H1 (cell line): ENCODE measurements around the gene COL4A2. TPM values are rescaled to one million over a fixed set of nuclear protein-coding genes. Genes with fewer than 3 reads are reported as not detected.

ENCODE experiments used
- CTCF ChIA-PET: fragments of 300-600 bp; sonication (Branson Sonifier 250); formaldehyde crosslinking; loops from one replicate; lab custom pipeline; 2021; ENCODE audit not compliant: partially characterized antibody; lab: Charles Lee
- POLR2A ChIA-PET: fragments of 300-600 bp; sonication (Branson Sonifier 250); formaldehyde crosslinking; loops from one replicate; lab custom pipeline; 2021; ENCODE audit warnings: inconsistent platforms; ENCODE audit not compliant: partially characterized antibody; lab: Charles Lee
- DNase-seq, 2 experiments: peaks; one replicate each; pipeline versions ENCODE4 v3.0.0 to v3.0.0-alpha.2; 2010 to 2022; ENCODE audit warnings: low spot score in 2 of 2, low read depth in 1 of 2, mixed read lengths in 1 of 2
- FAIRE-seq: peaks from 2 replicates; lab custom pipeline; 2011; peaks lifted over from hg19 to GRCh38; lab: Jason Lieb, UNC
- H2AFZ ChIP-seq: 2 replicates; pipeline ENCODE4 v1.8.1; 2012; ENCODE audit warnings: low read length, inconsistent platforms
- H2AK5ac ChIP-seq: 2 replicates; pipeline ENCODE4 v1.6.1; 2013; ENCODE audit warnings: low read depth, low read length
- H2BK120ac ChIP-seq: replicated peaks from 2 replicates; pipeline ENCODE3; 2013; ENCODE audit warnings: low read depth, low read length, inconsistent platforms
- H2BK12ac ChIP-seq: 2 replicates; pipeline ENCODE4 v1.6.1; 2013; ENCODE audit warnings: low read depth, low read length
- H2BK15ac ChIP-seq: 2 replicates; pipeline ENCODE4 v1.6.1; 2013; ENCODE audit warnings: low read length
- H2BK20ac ChIP-seq: 2 replicates; pipeline ENCODE4 v1.6.1; 2013; ENCODE audit warnings: low read length
- H2BK5ac ChIP-seq: 2 replicates; pipeline ENCODE4 v1.6.1; 2013; ENCODE audit warnings: low read depth, low read length
- H3K14ac ChIP-seq: 2 replicates; pipeline ENCODE4 v1.6.1; 2013; ENCODE audit warnings: inconsistent platforms; ENCODE audit not compliant: insufficient read length
- H3K18ac ChIP-seq: 2 replicates; pipeline ENCODE4 v1.6.1; 2013; ENCODE audit warnings: low read length; ENCODE audit errors: extremely low read depth
- H3K23ac ChIP-seq: 2 replicates; pipeline ENCODE4 v1.6.1; 2013; ENCODE audit warnings: inconsistent platforms; ENCODE audit not compliant: insufficient read length
- H3K23me2 ChIP-seq: 2 replicates; pipeline ENCODE4 v1.6.1; 2013; ENCODE audit warnings: low read depth, low read length
- H3K27ac ChIP-seq: 2 replicates; pipeline ENCODE4 v1.6.1; 2011; ENCODE audit warnings: low read depth, low read length, inconsistent platforms
- H3K27me3 ChIP-seq, 4 experiments: replicated peaks in 1 of 4; 1 replicate in 1 of 4; 2 replicates in 3 of 4; pipeline versions ENCODE4 v1.6.1 to v1.8.1; 2011 to 2013; ENCODE audit warnings: low read length in 3 of 4, mild to moderate bottlenecking in 3 of 4, inconsistent platforms in 2 of 4, mixed read lengths in 2 of 4, moderate library complexity in 1 of 4; ENCODE audit not compliant: control insufficient read depth in 3 of 4, insufficient read depth in 3 of 4; ENCODE audit errors: extremely low read depth in 1 of 4
- H3K36me3 ChIP-seq, 4 experiments: 2 replicates each; pipeline versions ENCODE4 v1.6.1 to v1.8.1; 2011 to 2013; ENCODE audit warnings: mild to moderate bottlenecking in 4 of 4, low read length in 3 of 4, moderate library complexity in 2 of 4, control low read depth in 1 of 4, inconsistent platforms in 1 of 4; ENCODE audit not compliant: insufficient read depth in 4 of 4, control insufficient read depth in 2 of 4
- H3K4ac ChIP-seq: replicated peaks from 2 replicates; pipeline ENCODE3; 2013; ENCODE audit warnings: low read length, low read depth, mixed read lengths, inconsistent platforms; ENCODE audit not compliant: insufficient read length
- H3K4me1 ChIP-seq, 4 experiments: replicated peaks in 1 of 4; 1 replicate in 1 of 4; 2 replicates in 3 of 4; pipeline versions ENCODE4 v1.6.1 to v1.8.1; 2011 to 2013; ENCODE audit warnings: low read length in 3 of 4, inconsistent platforms in 2 of 4, mixed read lengths in 1 of 4; ENCODE audit not compliant: insufficient read depth in 4 of 4, control insufficient read depth in 3 of 4
- H3K4me2 ChIP-seq, 2 experiments: 2 replicates each; pipeline versions ENCODE4 v1.6.1 to v1.8.1; 2011 to 2013; ENCODE audit warnings: low read depth in 2 of 2, low read length in 2 of 2, control low read depth in 1 of 2, inconsistent platforms in 1 of 2, mild to moderate bottlenecking in 1 of 2; ENCODE audit not compliant: insufficient read depth in 1 of 2
- H3K4me3 ChIP-seq, 4 experiments: fragments of 200-600, 300-600 bp in 1 of 4; sonication (generic), shearing (Covaris generic), sonication (Bioruptor Twin) in 1 of 4; 2 replicates each; pipeline versions ENCODE4 v1.5.1 to v1.8.1; 2011 to 2016; ENCODE audit warnings: low read length in 4 of 4, low read depth in 3 of 4, control low read depth in 2 of 4, inconsistent platforms in 2 of 4, mild to moderate bottlenecking in 2 of 4, mixed read lengths in 1 of 4, moderate library complexity in 1 of 4; ENCODE audit not compliant: insufficient read depth in 2 of 4; ENCODE audit errors: extremely low read depth in 1 of 4
- H3K56ac ChIP-seq: replicated peaks from 2 replicates; pipeline ENCODE3; 2013; ENCODE audit warnings: low read depth, mild to moderate bottlenecking, mixed read lengths, low read length, inconsistent platforms; ENCODE audit not compliant: insufficient read length
- H3K79me1 ChIP-seq: 2 replicates; pipeline ENCODE4 v1.6.1; 2013; ENCODE audit warnings: low read depth, low read length, control low read depth
- H3K79me2 ChIP-seq, 2 experiments: 2 replicates each; pipeline versions ENCODE4 v1.6.1 to v1.8.1; 2012 to 2013; ENCODE audit warnings: low read length in 2 of 2, mild to moderate bottlenecking in 2 of 2, inconsistent platforms in 1 of 2; ENCODE audit not compliant: insufficient read depth in 2 of 2, control insufficient read depth in 1 of 2
- H3K9ac ChIP-seq, 4 experiments: replicated peaks in 1 of 4; 1 replicate in 1 of 4; 2 replicates in 3 of 4; pipeline versions ENCODE4 v1.6.1 to v1.8.1; 2011 to 2013; ENCODE audit warnings: low read depth in 3 of 4, low read length in 3 of 4, control low read depth in 2 of 4, mild to moderate bottlenecking in 2 of 4, moderate library complexity in 2 of 4, inconsistent platforms in 1 of 4; ENCODE audit errors: extremely low read depth in 1 of 4
- H3K9me3 ChIP-seq, 2 experiments: 2 replicates each; pipeline versions ENCODE4 v1.6.1 to v1.8.1; 2012 to 2013; ENCODE audit warnings: mild to moderate bottlenecking in 2 of 2, moderate library complexity in 2 of 2, control low read depth in 1 of 2, inconsistent platforms in 1 of 2, low read depth in 1 of 2, low read length in 1 of 2, mixed read lengths in 1 of 2; ENCODE audit not compliant: insufficient read depth in 2 of 2
- H4K20me1 ChIP-seq, 2 experiments: replicated peaks in 1 of 2; 2 replicates each; pipeline versions ENCODE3 to v1.8.1; 2011 to 2013; ENCODE audit warnings: inconsistent platforms in 2 of 2, low read length in 2 of 2, mild to moderate bottlenecking in 1 of 2; ENCODE audit not compliant: insufficient read depth in 2 of 2, control insufficient read depth in 1 of 2
- H4K5ac ChIP-seq: 2 replicates; pipeline ENCODE4 v1.6.1; 2013; ENCODE audit warnings: low read length, low read depth, mixed read lengths, inconsistent platforms; ENCODE audit not compliant: insufficient read length
- H4K8ac ChIP-seq: 2 replicates; pipeline ENCODE4 v1.8.0; 2013; ENCODE audit warnings: mild to moderate bottlenecking, moderate library complexity, low read length, inconsistent platforms; ENCODE audit not compliant: insufficient read depth; ENCODE audit errors: extremely low read depth
- H4K91ac ChIP-seq: replicated peaks from 2 replicates; pipeline ENCODE3; 2013; ENCODE audit warnings: low read length, mixed read lengths, inconsistent platforms; ENCODE audit not compliant: insufficient read length
- ATF3 ChIP-seq: IDR thresholded peaks from 2 replicates; pipeline ENCODE4 v1.6.1; 2011; ENCODE audit warnings: low read depth, mild to moderate bottlenecking, low read length; ENCODE audit not compliant: insufficient read depth
- CREB1 ChIP-seq: IDR thresholded peaks from 2 replicates; pipeline ENCODE4 v1.6.1; 2012; ENCODE audit warnings: inconsistent platforms
- GABPA ChIP-seq: IDR thresholded peaks from 2 replicates; pipeline ENCODE4 v1.6.1; 2011; ENCODE audit warnings: mild to moderate bottlenecking, low read length, moderate library complexity, borderline replicate concordance; ENCODE audit not compliant: insufficient read depth
- HDAC2 ChIP-seq, 2 experiments: fragments of 300-600 bp in 1 of 2; sonication (generic) in 1 of 2; IDR thresholded peaks; 2 replicates each; pipeline ENCODE4 v1.6.1; 2011 to 2012; ENCODE audit warnings: low read depth in 2 of 2, low read length in 2 of 2, mild to moderate bottlenecking in 2 of 2, moderate library complexity in 2 of 2, borderline replicate concordance in 1 of 2, inconsistent platforms in 1 of 2
- JUN ChIP-seq: IDR thresholded peaks from 2 replicates; pipeline ENCODE4 v1.6.1; 2011; ENCODE audit warnings: low read depth, mild to moderate bottlenecking, improper control_type of control experiment, low read length
- JUND ChIP-seq: IDR thresholded peaks from 2 replicates; pipeline ENCODE4 v1.6.1; 2011; ENCODE audit warnings: mild to moderate bottlenecking, improper control_type of control experiment, low read length
- KDM1A ChIP-seq: fragments of 200-600, 300-600 bp; sonication (generic); IDR thresholded peaks from 2 replicates; pipeline ENCODE4 v1.7.1; 2016; ENCODE audit warnings: mild to moderate bottlenecking, low read length, borderline replicate concordance
- MAX ChIP-seq: IDR thresholded peaks from 2 replicates; pipeline ENCODE4 v1.6.1; 2012; ENCODE audit warnings: inconsistent platforms
- NRF1 ChIP-seq: IDR thresholded peaks from 2 replicates; pipeline ENCODE4 v1.6.1; 2011; ENCODE audit warnings: mild to moderate bottlenecking, low read depth, low read length, improper control_type of control experiment
- POLR2A ChIP-seq, 2 experiments: IDR thresholded peaks; 1 replicate in 1 of 2; 2 replicates in 1 of 2; pipeline ENCODE4 v1.6.1; 2011; ENCODE audit warnings: low read depth in 2 of 2, low read length in 2 of 2, mild to moderate bottlenecking in 2 of 2; ENCODE audit errors: control extremely low read depth in 1 of 2
- RFX5 ChIP-seq: IDR thresholded peaks from 2 replicates; pipeline ENCODE4 v1.6.1; 2011; ENCODE audit warnings: low read depth, low read length, improper control_type of control experiment, borderline replicate concordance
- RXRA ChIP-seq: IDR thresholded peaks from 2 replicates; pipeline ENCODE4 v1.6.1; 2011; ENCODE audit warnings: low read depth, mild to moderate bottlenecking, low read length, moderate library complexity; ENCODE audit not compliant: insufficient read depth
- SUZ12 ChIP-seq: fragments of 200-600 bp; sonication (generic); IDR thresholded peaks from 2 replicates; pipeline ENCODE4 v1.6.1; 2012; ENCODE audit warnings: mild to moderate bottlenecking, inconsistent platforms, low read length, moderate library complexity, mixed read lengths
- WGBS, 2 experiments: shearing (Covaris generic) in 1 of 2; methylation state at CpG; one replicate each; pipeline versions ENCODE4 v1.1.6 to v1.1.7; 2013 to 2015; ENCODE audit warnings: low lambda C conversion rate in 2 of 2, mixed read lengths in 2 of 2, inconsistent platforms in 1 of 2, low coverage in 1 of 2, missing lambda C conversion rate in 1 of 2; ENCODE audit not compliant: insufficient replicate concordance in 2 of 2, insufficient coverage in 1 of 2, insufficient read length in 1 of 2; ENCODE audit errors: extremely low coverage in 1 of 2, missing lambda C conversion rate in 1 of 2; 5-methylcytosine and 5-hydroxymethylcytosine counted together
- polyA plus RNA-seq, 7 experiments: library from polyadenylated mRNA; depleted of rRNA in 3 of 7; stranded (reverse) in 5 of 7; unstranded in 2 of 7; fragments of >200 nt in 5 of 7; fragments of 200-250 nt in 2 of 7; gene quantifications; 1 replicate in 5 of 7; 2 replicates in 1 of 7; 4 replicates in 1 of 7; pipeline versions ENCODE4 v1.2.1 to v1.2.3, GENCODE V29; 2011 to 2013; ENCODE audit warnings: missing spikeins in 2 of 7, mixed read lengths in 2 of 7
- total RNA-seq: library from RNA; stranded (reverse); fragmentation: NEBNext Ultra II Directional; extraction: Animal tissue kit (Norgen Biotek cat#: 25700); gene quantifications from 2 replicates; pipeline ENCODE4 v1.2.1, GENCODE V29; 2021

Gene COL4A2
- total and polyA plus RNA-seq, 2 of the 8 experiments (the other 6 are each of a cell fraction or from before 2014, with no cell fraction given), result 80.4 to 87.3 TPM

GRCh38 chr13:110425444-110425780 is 118.3 kb downstream of the COL4A2 start:
- Histone ChIP-seq H3K14ac (no peak overlapping the region), H3K79me2 (no peaks in the 10 kb centered on the region), H3K79me1 (no peaks in the 10 kb centered on the region; the same call in 1 of the 2 replicates), H3K27ac (no peak overlapping the region), H2BK5ac (no peak overlapping the region), H3K23ac (no peak overlapping the region), H3K9me3 (no peaks in the 10 kb centered on the region), H4K5ac (no peak overlapping the region), H2BK120ac (no peak overlapping the region), H3K4me1 (no peaks in the 10 kb centered on the region), H3K4me2 (no peak overlapping the region), H3K36me3 (peaks cover 0 to 23% (median 1%) of the 10 kb centered on the region in 4 experiments; a peak in 4 of 8 replicates), H3K4ac (no peak overlapping the region), H4K20me1 (no peaks in the 10 kb centered on the region), H3K18ac (no peak overlapping the region), H3K9ac (no peak overlapping the region), H2BK12ac (0 out of 2 replicates have a peak overlapping the region, but pooled peaks have one; percentile 14), H3K23me2 (no peaks in the 10 kb centered on the region), H3K4me3 (no peak overlapping the region), H2AK5ac (no peak overlapping the region), H3K56ac (no peak overlapping the region), H2BK15ac (no peak overlapping the region), H4K8ac (no peak overlapping the region; the same call in 1 of the 2 replicates), H2BK20ac (no peak overlapping the region), H4K91ac (no peak overlapping the region), H2AFZ (no peak overlapping the region), H3K27me3 (no peaks in the 10 kb centered on the region)
- ChIA-PET CTCF (interaction anchor here (1.3 to 1.9 kb wide), 2 partner anchors 14 to 30 kb away, joined by 3 to 4 read pairs; no protein-coding TSS in a partner anchor), POLR2A (no interaction called here)
- no peak for DNase-seq
- no peak for FAIRE-seq
- WGBS, 2 experiments, result 88% methylated on average over 8 of the region's 8 CpGs; no CpG with 5 or more reads in 1 of the 2 experiments
- TF ChIP-seq JUND (no peak), CREB1 (no peak), JUN (no peak), RXRA (no peak), MAX (no peak), HDAC2 (IDR thresholded peaks at IDR 0.05; ENCODE audit: borderline replicate concordance in 1 of 2, low read depth in 2 of 2, low read length in 2 of 2) (no peak), NRF1 (no peak), GABPA (no peak), KDM1A (no peak), RFX5 (no peak), SUZ12 (no peak), ATF3 (no peak), POLR2A (IDR thresholded peaks at IDR 0.05; ENCODE audit: control extremely low read depth in 1 of 2, low read depth in 2 of 2, low read length in 2 of 2) (no peak)
